ENCODE measurements around the gene TXNRD1. TPM values are rescaled to one million over a fixed set of nuclear protein-coding genes. Genes with fewer than 3 reads are reported as not detected.

TXNRD1 gene
- total and polyA plus RNA-seq, 2 of the 8 experiments (the other 6 are each of a cell fraction or from before 2014, with no cell fraction given) = 56.8 to 127 TPM

GRCh38 chr12:104365921-104366410, 150.4 kb downstream of the TXNRD1 start:
- Histone ChIP-seq H3K27ac (ENCODE audit: low read depth, low read length) (no peak overlapping the region), H3K27me3 (replicated peaks in 1 of 4; ENCODE audit: control insufficient read depth in 3 of 4, extremely low read depth in 1 of 4, insufficient read depth in 3 of 4, low read length in 3 of 4) (no peaks in the 10 kb centered on the region), H3K23me2 (ENCODE audit: low read depth, low read length) (no peaks in the 10 kb centered on the region), H3K4ac (replicated peaks; ENCODE audit: insufficient read length, low read depth, low read length) (no peak overlapping the region), H2AK5ac (ENCODE audit: low read depth, low read length) (no peak overlapping the region), H2BK5ac (ENCODE audit: low read depth, low read length) (no peak overlapping the region), H3K4me2 (ENCODE audit: insufficient read depth in 1 of 2, low read depth in 2 of 2, low read length in 2 of 2) (no peak overlapping the region), H4K8ac (ENCODE audit: extremely low read depth, insufficient read depth, low read length) (no peak overlapping the region), H3K4me3 (ENCODE audit: extremely low read depth in 1 of 4, insufficient read depth in 2 of 4, low read depth in 3 of 4, low read length in 4 of 4) (no peak overlapping the region), H3K23ac (ENCODE audit: insufficient read length) (no peak overlapping the region), H2AFZ (ENCODE audit: low read length) (no peak overlapping the region), H3K79me2 (ENCODE audit: control insufficient read depth in 1 of 2, insufficient read depth in 2 of 2, low read length in 2 of 2) (no peaks in the 10 kb centered on the region), H2BK15ac (ENCODE audit: low read length) (no peak overlapping the region), H3K9ac (replicated peaks in 1 of 4; ENCODE audit: extremely low read depth in 1 of 4, low read depth in 3 of 4, low read length in 3 of 4) (no peak overlapping the region), H3K56ac (replicated peaks; ENCODE audit: insufficient read length, low read depth, low read length) (no peak overlapping the region), H2BK12ac (ENCODE audit: low read depth, low read length) (no peak overlapping the region), H4K5ac (ENCODE audit: insufficient read length, low read depth, low read length) (no peak overlapping the region), H2BK120ac (replicated peaks; ENCODE audit: low read depth, low read length) (no peak overlapping the region), H4K20me1 (replicated peaks in 1 of 2; ENCODE audit: control insufficient read depth in 1 of 2, insufficient read depth in 2 of 2, low read length in 2 of 2) (no peaks in the 10 kb centered on the region), H2BK20ac (ENCODE audit: low read length) (no peak overlapping the region), H4K91ac (replicated peaks; ENCODE audit: insufficient read length, low read length) (no peak overlapping the region), H3K36me3 (ENCODE audit: control insufficient read depth in 2 of 4, insufficient read depth in 4 of 4, low read length in 3 of 4) (no peaks in the 10 kb centered on the region), H3K18ac (ENCODE audit: extremely low read depth, low read length) (no peak overlapping the region), H3K9me3 (ENCODE audit: insufficient read depth in 2 of 2, low read depth in 1 of 2, low read length in 1 of 2) (peaks cover 11 to 12% of the 10 kb centered on the region in 2 experiments), H3K4me1 (replicated peaks in 1 of 4; ENCODE audit: control insufficient read depth in 3 of 4, insufficient read depth in 4 of 4, low read length in 3 of 4) (peaks cover 6 to 9% (median 7%) of the 10 kb centered on the region in 4 experiments; a peak in 5 of 7 replicates), H3K14ac (ENCODE audit: insufficient read length) (no peak overlapping the region), H3K79me1 (ENCODE audit: low read depth, low read length) (no peaks in the 10 kb centered on the region)
- WGBS, 2 experiments (ENCODE audit: extremely low coverage in 1 of 2, insufficient coverage in 1 of 2, insufficient read length in 1 of 2, insufficient replicate concordance in 2 of 2, low coverage in 1 of 2, low lambda C conversion rate in 2 of 2, missing lambda C conversion rate in 1 of 2) = 96% methylated on average over 4 of the region's 5 CpGs; no CpG with 5 or more reads in 1 of the 2 experiments
- CTCF ChIA-PET (ENCODE audit: partially characterized antibody) = interaction anchor here (0.8 to 2.8 kb wide), 3 partner anchors 7 to 24 kb away, joined by 3 to 11 read pairs (median 4); no protein-coding TSS in a partner anchor
- no peak for FAIRE-seq
- no peak for TF ChIP-seq BACH1 (IDR thresholded peaks at IDR 0.05; ENCODE audit: low read length)
- TF ChIP-seq POU5F1 (IDR thresholded peaks at IDR 0.05; ENCODE audit: low read depth, low read length) = no peak
- no peak for TF ChIP-seq YY1 (IDR thresholded peaks at IDR 0.05; ENCODE audit: low read depth, low read length)
- no peak for TF ChIP-seq GTF2F1 (IDR thresholded peaks at IDR 0.05; ENCODE audit: borderline replicate concordance, low read depth, low read length)
- no peak for TF ChIP-seq E2F6 (IDR thresholded peaks at IDR 0.05)
- no peak for DNase-seq (ENCODE audit: low read depth in 1 of 2, low spot score in 2 of 2)
- POLR2A ChIA-PET (ENCODE audit: partially characterized antibody) = interaction anchor here (0.6 kb wide), 1 partner anchor 68 kb away, joined by 3 read pairs; no protein-coding TSS in a partner anchor

Measured in H1 (cell line).